PC-3 (cell line): ENCODE data around the gene IFNL4.

Experiments used
- EZH2 ChIP-seq: fragments of 300-600 bp; sonication (generic); IDR thresholded peaks from one replicate; pipeline ENCODE4 v1.6.1; 2017; ENCODE audit warnings: antibody characterized with exemption, mild to moderate bottlenecking, low read length; ENCODE audit not compliant: unreplicated experiment
- TF ChIP-seq, protein P1 (sequence below): fragments of 300-600 bp; sonication (generic); conservative IDR thresholded peaks from 2 replicates; pipeline ENCODE4 v1.5.1; 2017; ENCODE audit warnings: antibody characterized with exemption, low read depth, mild to moderate bottlenecking, low read length

DNA sequence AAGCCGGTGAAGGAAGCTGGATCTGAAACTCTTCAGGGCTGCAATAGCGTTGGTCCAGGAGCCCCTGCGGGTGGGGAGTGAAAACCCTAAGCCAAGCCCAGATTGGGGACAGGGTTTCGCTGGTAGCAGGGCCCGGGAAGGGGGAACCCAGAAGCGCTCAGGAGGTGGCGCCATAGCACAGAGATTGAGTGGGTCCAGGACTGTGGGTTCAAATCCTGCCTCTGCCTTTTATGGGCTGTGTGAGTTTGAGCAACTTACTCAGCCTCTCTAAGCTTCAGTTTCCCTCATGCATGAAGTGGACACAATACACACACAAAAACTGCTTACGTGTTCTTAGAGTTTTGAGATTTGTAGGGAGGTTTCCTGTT, 36.3 kb downstream of the IFNL4 start:
- TF ChIP-seq, protein P1, sequence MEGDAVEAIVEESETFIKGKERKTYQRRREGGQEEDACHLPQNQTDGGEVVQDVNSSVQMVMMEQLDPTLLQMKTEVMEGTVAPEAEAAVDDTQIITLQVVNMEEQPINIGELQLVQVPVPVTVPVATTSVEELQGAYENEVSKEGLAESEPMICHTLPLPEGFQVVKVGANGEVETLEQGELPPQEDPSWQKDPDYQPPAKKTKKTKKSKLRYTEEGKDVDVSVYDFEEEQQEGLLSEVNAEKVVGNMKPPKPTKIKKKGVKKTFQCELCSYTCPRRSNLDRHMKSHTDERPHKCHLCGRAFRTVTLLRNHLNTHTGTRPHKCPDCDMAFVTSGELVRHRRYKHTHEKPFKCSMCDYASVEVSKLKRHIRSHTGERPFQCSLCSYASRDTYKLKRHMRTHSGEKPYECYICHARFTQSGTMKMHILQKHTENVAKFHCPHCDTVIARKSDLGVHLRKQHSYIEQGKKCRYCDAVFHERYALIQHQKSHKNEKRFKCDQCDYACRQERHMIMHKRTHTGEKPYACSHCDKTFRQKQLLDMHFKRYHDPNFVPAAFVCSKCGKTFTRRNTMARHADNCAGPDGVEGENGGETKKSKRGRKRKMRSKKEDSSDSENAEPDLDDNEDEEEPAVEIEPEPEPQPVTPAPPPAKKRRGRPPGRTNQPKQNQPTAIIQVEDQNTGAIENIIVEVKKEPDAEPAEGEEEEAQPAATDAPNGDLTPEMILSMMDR = peak; percentile 61
- TF ChIP-seq EZH2 = no peak
